ENCODE measurements around the gene SLC6A19. TPM values are rescaled to one million over a fixed set of nuclear protein-coding genes. Genes with fewer than 3 reads are reported as not detected.
"Not testable (repeated sequence)": the region's sequence is repeated elsewhere in the genome, so short reads cannot be mapped to it uniquely, and the experiment has no call there.

SLC6A19 gene
- total RNA-seq, 1 donor from 2014 or later = not detected

DNA sequence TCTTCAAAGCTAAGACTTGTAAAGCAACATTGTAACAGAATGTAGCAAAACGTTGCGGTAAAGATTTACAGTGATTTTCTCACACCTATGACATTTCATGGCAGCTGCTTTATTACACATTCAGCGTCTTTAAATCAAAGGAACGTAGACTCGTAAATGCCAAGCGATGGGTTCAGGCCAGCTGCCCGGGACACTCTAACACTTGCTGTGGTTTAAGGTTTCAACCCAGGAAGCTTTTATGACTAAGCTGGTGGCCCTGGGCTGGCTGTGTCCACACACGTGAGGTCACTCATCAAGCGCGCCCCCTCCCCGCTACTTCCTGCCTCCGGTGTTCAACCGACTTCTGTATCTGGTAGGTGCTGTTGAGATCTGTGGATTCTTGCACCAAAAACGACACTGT, 26.3 kb downstream of the SLC6A19 start:
- no peak overlapping the region for H3K27ac ChIP-seq
- Mint-ChIP-seq H3K27ac (no peak overlapping the region), H3K9me3 (no peaks in the 10 kb centered on the region), H3K36me3 (no peaks in the 10 kb centered on the region), H3K4me1 (peaks cover 6% of the 10 kb centered on the region), H3K27me3 (ENCODE audit: insufficient read depth, low read depth) (peaks cover 10% of the 10 kb centered on the region), H3K4me3 (no peak overlapping the region)
- no peaks in the 10 kb centered on the region for H3K9me3 ChIP-seq (ENCODE audit: low read depth)
- no peaks in the 10 kb centered on the region for H3K27me3 ChIP-seq
- TF ChIP-seq EZH2 (IDR thresholded peaks at IDR 0.05) (no peak), EZH2phosphoT487 (IDR thresholded peaks at IDR 0.05) (no peak)
- TF ChIP-seq, protein P1, sequence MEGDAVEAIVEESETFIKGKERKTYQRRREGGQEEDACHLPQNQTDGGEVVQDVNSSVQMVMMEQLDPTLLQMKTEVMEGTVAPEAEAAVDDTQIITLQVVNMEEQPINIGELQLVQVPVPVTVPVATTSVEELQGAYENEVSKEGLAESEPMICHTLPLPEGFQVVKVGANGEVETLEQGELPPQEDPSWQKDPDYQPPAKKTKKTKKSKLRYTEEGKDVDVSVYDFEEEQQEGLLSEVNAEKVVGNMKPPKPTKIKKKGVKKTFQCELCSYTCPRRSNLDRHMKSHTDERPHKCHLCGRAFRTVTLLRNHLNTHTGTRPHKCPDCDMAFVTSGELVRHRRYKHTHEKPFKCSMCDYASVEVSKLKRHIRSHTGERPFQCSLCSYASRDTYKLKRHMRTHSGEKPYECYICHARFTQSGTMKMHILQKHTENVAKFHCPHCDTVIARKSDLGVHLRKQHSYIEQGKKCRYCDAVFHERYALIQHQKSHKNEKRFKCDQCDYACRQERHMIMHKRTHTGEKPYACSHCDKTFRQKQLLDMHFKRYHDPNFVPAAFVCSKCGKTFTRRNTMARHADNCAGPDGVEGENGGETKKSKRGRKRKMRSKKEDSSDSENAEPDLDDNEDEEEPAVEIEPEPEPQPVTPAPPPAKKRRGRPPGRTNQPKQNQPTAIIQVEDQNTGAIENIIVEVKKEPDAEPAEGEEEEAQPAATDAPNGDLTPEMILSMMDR (IDR thresholded peaks at IDR 0.05) = no peak
- H3K4me3 ChIP-seq = no peak overlapping the region
- no peaks in the 10 kb centered on the region for H3K79me2 ChIP-seq (ENCODE audit: low read depth)
- no peaks in the 10 kb centered on the region for H4K20me1 ChIP-seq (ENCODE audit: low read depth)
- H2AFZ ChIP-seq (replicated peaks) = no peak overlapping the region
- H3K4me2 ChIP-seq = no peak overlapping the region
- H3F3A ChIP-seq (ENCODE audit: low read depth) = no peaks in the 10 kb centered on the region
- H3K9ac ChIP-seq = no peak overlapping the region
- H3K4me1 ChIP-seq = no peaks in the 10 kb centered on the region
- H3K36me3 ChIP-seq = no peaks in the 10 kb centered on the region
- no peak for DNase-seq (ENCODE audit: low spot score)

DNA sequence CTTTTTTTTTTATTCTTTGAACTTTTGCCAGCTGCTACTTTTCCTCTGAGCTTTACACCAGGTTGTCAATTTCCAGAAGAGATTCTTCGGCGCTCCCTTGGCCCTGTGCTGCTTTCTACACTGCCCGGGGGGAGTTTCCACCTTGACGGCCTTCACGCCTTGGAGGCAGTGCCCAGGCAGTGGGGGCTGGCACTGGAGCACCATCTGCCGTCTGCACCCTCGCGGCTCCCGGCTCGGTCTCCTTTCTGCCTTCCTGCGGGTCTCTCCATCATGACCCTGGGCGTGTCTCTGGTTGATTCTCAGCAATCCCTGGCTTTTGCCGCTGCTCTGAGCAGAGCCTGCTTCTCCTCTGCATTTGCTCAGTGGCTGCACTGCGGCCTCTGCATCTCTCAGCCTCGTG, 26.7 kb downstream of the SLC6A19 start:
- H3K9me3 ChIP-seq (ENCODE audit: low read depth) = no peaks in the 10 kb centered on the region
- H3K4me1 ChIP-seq = no peaks in the 10 kb centered on the region
- no peaks in the 10 kb centered on the region for H3F3A ChIP-seq (ENCODE audit: low read depth)
- Mint-ChIP-seq H3K4me1 (peaks cover 6% of the 10 kb centered on the region), H3K27ac (no peak overlapping the region), H3K27me3 (ENCODE audit: insufficient read depth, low read depth) (peaks cover 10% of the 10 kb centered on the region), H3K4me3 (no peak overlapping the region), H3K36me3 (no peaks in the 10 kb centered on the region), H3K9me3 (no peaks in the 10 kb centered on the region)
- no peak overlapping the region for H3K4me3 ChIP-seq
- H3K4me2 ChIP-seq = no peak overlapping the region
- H2AFZ ChIP-seq (replicated peaks) = no peak overlapping the region
- H4K20me1 ChIP-seq (ENCODE audit: low read depth) = no peaks in the 10 kb centered on the region
- DNase-seq (ENCODE audit: low spot score) = no peak
- no peaks in the 10 kb centered on the region for H3K79me2 ChIP-seq (ENCODE audit: low read depth)
- TF ChIP-seq EZH2 (IDR thresholded peaks at IDR 0.05) = no peak
- no peak for TF ChIP-seq EZH2phosphoT487 (IDR thresholded peaks at IDR 0.05)
- H3K27ac ChIP-seq = no peak overlapping the region
- no peak overlapping the region for H3K9ac ChIP-seq
- no peaks in the 10 kb centered on the region for H3K27me3 ChIP-seq
- no peaks in the 10 kb centered on the region for H3K36me3 ChIP-seq

DNA sequence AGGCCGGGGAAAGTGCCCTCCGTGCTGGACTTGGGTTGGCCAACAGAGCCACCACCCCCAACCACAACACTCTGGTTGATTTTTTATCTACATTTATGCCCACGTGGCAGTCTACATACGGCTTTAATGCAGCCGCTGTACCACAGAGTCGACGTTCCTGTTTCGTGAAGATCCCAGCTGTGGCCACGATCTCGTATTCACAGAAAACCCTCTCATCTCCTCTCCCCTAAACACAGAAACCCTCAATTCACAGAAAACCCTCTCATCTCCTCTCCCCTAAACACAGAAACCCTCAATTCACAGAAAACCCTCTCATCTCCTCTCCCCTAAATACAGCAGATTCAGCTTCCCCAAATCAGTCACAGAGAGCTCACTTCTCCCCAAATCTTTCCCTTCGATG, 27.6 kb downstream of the SLC6A19 start:
- H3F3A ChIP-seq (ENCODE audit: low read depth); H3K27me3 ChIP-seq; H3K9me3 Mint-ChIP-seq; H2AFZ ChIP-seq (replicated peaks); H3K4me3 ChIP-seq; H3K79me2 ChIP-seq (ENCODE audit: low read depth); H3K27ac Mint-ChIP-seq; DNase-seq (ENCODE audit: low spot score); H3K9me3 ChIP-seq (ENCODE audit: low read depth); H3K4me3 Mint-ChIP-seq; H3K36me3 ChIP-seq; H4K20me1 ChIP-seq (ENCODE audit: low read depth); H3K4me2 ChIP-seq; H3K4me1 Mint-ChIP-seq; H3K9ac ChIP-seq; H3K27ac ChIP-seq; H3K36me3 Mint-ChIP-seq; H3K4me1 ChIP-seq: not testable (repeated sequence)
- H3K27me3 Mint-ChIP-seq (ENCODE audit: insufficient read depth, low read depth) = peaks cover 10% of the 10 kb centered on the region

DNA sequence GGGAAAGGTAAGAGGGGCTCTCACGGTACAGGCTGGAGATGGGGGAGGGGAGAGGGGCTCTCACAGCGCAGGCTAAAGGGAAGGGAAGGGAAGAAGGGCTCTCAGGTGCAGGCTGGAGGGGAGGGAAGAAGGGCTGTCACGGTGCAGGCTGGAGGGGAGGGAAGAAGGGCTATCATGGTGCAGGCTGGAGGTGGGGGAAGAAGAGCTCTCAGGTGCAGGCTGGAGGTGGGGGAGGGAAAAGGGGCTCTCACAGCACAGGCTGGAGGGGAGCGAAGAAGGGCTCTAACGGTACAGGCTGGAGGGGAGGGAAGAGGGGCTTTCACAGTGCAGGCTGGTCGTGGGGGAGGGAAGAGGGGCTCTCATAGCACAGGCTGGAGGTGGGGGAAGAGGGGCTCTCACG, 28.4 kb downstream of the SLC6A19 start:
- no peak for DNase-seq (ENCODE audit: low spot score)
- Mint-ChIP-seq H3K9me3 (peaks cover 2% of the 10 kb centered on the region), H3K27me3 (ENCODE audit: insufficient read depth, low read depth) (peaks cover 12% of the 10 kb centered on the region), H3K4me1 (peaks cover 6% of the 10 kb centered on the region), H3K27ac (no peak overlapping the region), H3K4me3 (no peak overlapping the region), H3K36me3 (no peaks in the 10 kb centered on the region)
- Histone ChIP-seq H3K79me2 (ENCODE audit: low read depth) (no peaks in the 10 kb centered on the region), H3K9ac (no peak overlapping the region), H3K27me3 (no peaks in the 10 kb centered on the region), H3K9me3 (ENCODE audit: low read depth) (no peaks in the 10 kb centered on the region), H3K36me3 (no peaks in the 10 kb centered on the region), H2AFZ (replicated peaks) (no peak overlapping the region), H3K4me2 (no peak overlapping the region), H3K4me3 (no peak overlapping the region), H4K20me1 (ENCODE audit: low read depth) (no peaks in the 10 kb centered on the region), H3K27ac (no peak overlapping the region), H3F3A (ENCODE audit: low read depth) (no peaks in the 10 kb centered on the region), H3K4me1 (no peaks in the 10 kb centered on the region)
- no peak for TF ChIP-seq EZH2phosphoT487 (IDR thresholded peaks at IDR 0.05)
- no peak for TF ChIP-seq EZH2 (IDR thresholded peaks at IDR 0.05)
- TF ChIP-seq, protein P1 (IDR thresholded peaks at IDR 0.05) = no peak

All from neural progenitor cell (in vitro differentiated cells).